GM12878 (cell line): Measurements from ENCODE around the gene TNRC6B. TPM values are rescaled to one million over a fixed set of nuclear protein-coding genes. Genes with fewer than 3 reads are reported as not detected.

Source experiments
- ATAC-seq: fragments of 200-7000 bp; cut with Tn5 transposase; 3 replicates; pipeline ENCODE4 v1.9.1; 2020; ENCODE audit warnings: mild to moderate bottlenecking, moderate library complexity
- BruUV-seq: library from RNA; stranded (reverse); fragments of 400-500 nt; replicated peaks from 2 replicates; lab custom pipeline; 2021; lab: Mats Ljungman, UMichigan
- CTCF ChIA-PET: fragments of 300-600 bp; sonication (Branson Sonifier 250); formaldehyde crosslinking; extraction: SDS; loops from one replicate; lab custom pipeline; 2021; ENCODE audit warnings: inconsistent platforms; lab: Yijun Ruan, JAX
- POLR2A ChIA-PET: fragments of 350-600 bp; formaldehyde crosslinking; extraction: SDS; loops from one replicate; lab custom pipeline; 2021; ENCODE audit warnings: inconsistent platforms; lab: Charles Lee
- RAD21 ChIA-PET: fragments of 300-600 bp; sonication (Branson Sonifier 250); formaldehyde crosslinking; loops from one replicate; lab custom pipeline; 2023; ENCODE audit warnings: antibody characterized with exemption; ENCODE audit not compliant: unreplicated experiment; lab: Charles Lee
- SMC1A ChIA-PET: fragments of 300-600 bp; sonication (Branson Sonifier 250); formaldehyde crosslinking; loops from one replicate; lab custom pipeline; 2023; ENCODE audit not compliant: unreplicated experiment, uncharacterized antibody; lab: Charles Lee
- DNase-seq: peaks from one replicate; pipeline ENCODE4 v3.0.0-alpha.2; 2011; ENCODE audit warnings: low read depth, low spot score
- FAIRE-seq: peaks from 3 replicates; lab custom pipeline; 2011; peaks lifted over from hg19 to GRCh38; lab: Jason Lieb, UNC
- H2AFZ ChIP-seq: 2 replicates; pipeline ENCODE4 v1.6.0; 2011; ENCODE audit warnings: low read depth, low read length, control low read depth; ENCODE audit not compliant: control insufficient read depth
- H3K27ac ChIP-seq: 2 replicates; pipeline ENCODE4 v1.5.1; 2011; ENCODE audit warnings: control low read depth; ENCODE audit not compliant: control insufficient read depth, insufficient read depth
- H3K27me3 ChIP-seq, 2 experiments: replicated peaks in 1 of 2; 2 replicates each; pipeline versions ENCODE4 v1.6.0 to v1.6.1; 2011; ENCODE audit warnings: low read length in 1 of 2; ENCODE audit not compliant: control insufficient read depth in 2 of 2, insufficient read depth in 2 of 2
- H3K36me3 ChIP-seq, 2 experiments: 2 replicates each; pipeline ENCODE4 v1.5.1; 2011; ENCODE audit warnings: low read length in 1 of 2; ENCODE audit not compliant: control insufficient read depth in 2 of 2, insufficient read depth in 2 of 2
- H3K4me1 ChIP-seq: 2 replicates; pipeline ENCODE4 v1.6.1; 2011; ENCODE audit warnings: mild to moderate bottlenecking, low read length, moderate library complexity, mixed read lengths; ENCODE audit not compliant: control insufficient read depth, insufficient read depth
- H3K4me2 ChIP-seq: 2 replicates; pipeline ENCODE4 v1.6.0; 2011; ENCODE audit warnings: control low read depth; ENCODE audit not compliant: control insufficient read depth, insufficient read depth
- H3K4me3 ChIP-seq: fragments of 200-600 bp; sonication (generic); 2 replicates; pipeline ENCODE4 v1.5.1; 2016
- H3K79me2 ChIP-seq: 2 replicates; pipeline ENCODE4 v1.6.0; 2011; ENCODE audit warnings: low read length; ENCODE audit not compliant: control insufficient read depth, insufficient read depth
- H3K9ac ChIP-seq: 2 replicates; pipeline ENCODE4 v1.8.0; 2011; ENCODE audit warnings: low read length, control low read depth, mixed read lengths; ENCODE audit not compliant: control insufficient read depth, insufficient read depth
- H3K9me3 ChIP-seq: replicated peaks from 3 replicates; pipeline ENCODE4 v1.5.1; 2011; ENCODE audit warnings: mild to moderate bottlenecking, low read length; ENCODE audit not compliant: control insufficient read depth, insufficient read depth
- H4K20me1 ChIP-seq: 2 replicates; pipeline ENCODE4 v1.6.0; 2011; ENCODE audit not compliant: control insufficient read depth, insufficient read depth
- E2F4 ChIP-seq: IDR thresholded peaks from 2 replicates; pipeline ENCODE4 v1.6.1; 2012; ENCODE audit warnings: low read depth, low read length, improper control_type of control experiment
- SREBF1 ChIP-seq: IDR thresholded peaks from 2 replicates; pipeline ENCODE4 v1.6.1; 2012; ENCODE audit warnings: mild to moderate bottlenecking, low read length
- YY1 ChIP-seq: IDR thresholded peaks from 2 replicates; pipeline ENCODE4 v1.6.1; 2011; ENCODE audit warnings: low read depth, mild to moderate bottlenecking, low read length
- WGBS: methylation state at CpG from one replicate; pipeline ENCODE4 v1.1.6; 2016; ENCODE audit warnings: low lambda C conversion rate; ENCODE audit not compliant: insufficient replicate concordance, insufficient coverage; ENCODE audit errors: missing lambda C conversion rate; 5-methylcytosine and 5-hydroxymethylcytosine counted together
- in situ Hi-C: fragments of 300-500 bp; cut with MboI; formaldehyde crosslinking; loops from 9 replicates; pipeline ENCODE4 v1.14.3; 2018; ENCODE audit warnings: mixed read lengths
- intact Hi-C: fragments of 100-400 bp; cut with micrococcal nuclease; formaldehyde crosslinking; loops from one replicate; pipeline ENCODE4 v1.14.2; 2022; ENCODE audit not compliant: unreplicated experiment
- polyA plus RNA-seq, 11 experiments: library from polyadenylated mRNA; depleted of rRNA in 4 of 11; unstranded in 6 of 11; stranded (reverse) in 5 of 11; fragments of >200 nt; fragmentation: Nextera tagmentation in 4 of 11; fragmentation: Illumina TruSeq in 1 of 11; extraction: Ambion mirVana in 4 of 11; extraction: Trizol in 1 of 11; gene quantifications; 1 replicate in 1 of 11; 2 replicates in 10 of 11; pipeline versions ENCODE4 v1.2.1 to v1.2.3, GENCODE V29; 2011 to 2016; ENCODE audit warnings: inconsistent platforms in 2 of 11, missing spikeins in 2 of 11, low read depth in 1 of 11
- total RNA-seq, 4 experiments: library from RNA; depleted of rRNA in 3 of 4; stranded (reverse); fragments of >200 nt in 3 of 4; fragmentation: Illumina TruSeq in 1 of 4; extraction: Trizol in 1 of 4; gene quantifications; 2 replicates each; pipeline versions ENCODE4 v1.2.1 to v1.2.3, GENCODE V29; 2013 to 2021
- TF ChIP-seq, protein P1 (sequence below): fragments of 450-650 bp; IDR thresholded peaks from 2 replicates; pipeline ENCODE4 v1.6.1; 2017; ENCODE audit warnings: mild to moderate bottlenecking, low read depth, inconsistent platforms; ENCODE audit not compliant: poor library complexity, severe bottlenecking

The TNRC6B gene
- total and polyA plus RNA-seq, 10 of the 15 experiments (the other 5 are each of a cell fraction or from before 2014, with no cell fraction given) = 3.6 to 32.8 (median 16.4) TPM

DNA sequence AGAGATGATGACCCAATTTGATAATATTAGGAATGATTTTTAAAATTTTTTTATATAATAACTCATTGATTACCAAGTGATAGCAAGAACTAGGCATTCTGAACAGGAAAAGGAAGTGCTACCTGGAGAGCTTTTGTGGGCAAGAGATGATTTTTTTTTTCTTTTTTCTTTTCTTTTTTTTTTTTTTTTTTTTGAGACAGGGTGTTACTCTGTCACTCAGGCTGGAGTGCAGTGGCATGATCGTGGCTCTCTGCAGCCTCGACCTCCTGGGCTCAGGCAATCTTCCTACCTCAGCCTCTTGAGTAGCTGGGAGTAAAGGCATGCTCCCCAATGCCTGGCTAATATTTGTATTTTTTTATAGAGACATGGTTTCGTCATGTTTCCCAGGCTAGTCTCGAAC lies 40.4 kb downstream of the TNRC6B start:
- H3K79me2 ChIP-seq = peaks cover 61% of the 10 kb centered on the region
- H3K4me2 ChIP-seq = no peak overlapping the region
- RAD21 ChIA-PET = interaction anchor here (0.6 kb wide), 1 partner anchor 41 kb away, joined by 3 read pairs; no protein-coding TSS in a partner anchor
- H3K4me1 ChIP-seq = peaks cover 31% of the 10 kb centered on the region
- intact Hi-C loops = no loop called here
- no peak overlapping the region for H3K27ac ChIP-seq
- SMC1A ChIA-PET = no interaction called here
- H3K27me3 ChIP-seq = no peaks in the 10 kb centered on the region
- BruUV-seq = no TSS peak
- FAIRE-seq (no peak), DNase-seq (no peak), ATAC-seq (no peak)
- CTCF ChIA-PET = no interaction called here
- H2AFZ ChIP-seq = no peak overlapping the region
- WGBS = 95% methylated on average over 4 of the region's 4 CpGs
- POLR2A ChIA-PET = interaction anchor here (0.6 kb wide), 3 partner anchors 20 to 141 kb away, joined by 3 read pairs; no protein-coding TSS in a partner anchor
- H3K4me3 ChIP-seq = no peak overlapping the region
- TF ChIP-seq, protein P1, sequence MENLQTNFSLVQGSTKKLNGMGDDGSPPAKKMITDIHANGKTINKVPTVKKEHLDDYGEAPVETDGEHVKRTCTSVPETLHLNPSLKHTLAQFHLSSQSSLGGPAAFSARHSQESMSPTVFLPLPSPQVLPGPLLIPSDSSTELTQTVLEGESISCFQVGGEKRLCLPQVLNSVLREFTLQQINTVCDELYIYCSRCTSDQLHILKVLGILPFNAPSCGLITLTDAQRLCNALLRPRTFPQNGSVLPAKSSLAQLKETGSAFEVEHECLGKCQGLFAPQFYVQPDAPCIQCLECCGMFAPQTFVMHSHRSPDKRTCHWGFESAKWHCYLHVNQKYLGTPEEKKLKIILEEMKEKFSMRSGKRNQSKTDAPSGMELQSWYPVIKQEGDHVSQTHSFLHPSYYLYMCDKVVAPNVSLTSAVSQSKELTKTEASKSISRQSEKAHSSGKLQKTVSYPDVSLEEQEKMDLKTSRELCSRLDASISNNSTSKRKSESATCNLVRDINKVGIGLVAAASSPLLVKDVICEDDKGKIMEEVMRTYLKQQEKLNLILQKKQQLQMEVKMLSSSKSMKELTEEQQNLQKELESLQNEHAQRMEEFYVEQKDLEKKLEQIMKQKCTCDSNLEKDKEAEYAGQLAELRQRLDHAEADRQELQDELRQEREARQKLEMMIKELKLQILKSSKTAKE = no peak
- no peak for TF ChIP-seq SREBF1
- TF ChIP-seq E2F4 = no peak
- TF ChIP-seq YY1 = no peak
- H3K9ac ChIP-seq = no peak overlapping the region
- H3K9me3 ChIP-seq = no peaks in the 10 kb centered on the region
- peaks cover 3 to 8% of the 10 kb centered on the region in 2 experiments; a peak in 3 of 4 replicates for H3K36me3 ChIP-seq
- H4K20me1 ChIP-seq = peaks cover 5% of the 10 kb centered on the region; the same call in 1 of the 2 replicates
- in situ Hi-C loops = no loop called here
